ENCODE results near the gene FOSB. TPM values are rescaled to one million over a fixed set of nuclear protein-coding genes. Genes with fewer than 3 reads are reported as not detected.

Gene FOSB
- total RNA-seq, 4 donors from 2014 or later: 0.85 to 56.1 (median 9.6) TPM

DNA sequence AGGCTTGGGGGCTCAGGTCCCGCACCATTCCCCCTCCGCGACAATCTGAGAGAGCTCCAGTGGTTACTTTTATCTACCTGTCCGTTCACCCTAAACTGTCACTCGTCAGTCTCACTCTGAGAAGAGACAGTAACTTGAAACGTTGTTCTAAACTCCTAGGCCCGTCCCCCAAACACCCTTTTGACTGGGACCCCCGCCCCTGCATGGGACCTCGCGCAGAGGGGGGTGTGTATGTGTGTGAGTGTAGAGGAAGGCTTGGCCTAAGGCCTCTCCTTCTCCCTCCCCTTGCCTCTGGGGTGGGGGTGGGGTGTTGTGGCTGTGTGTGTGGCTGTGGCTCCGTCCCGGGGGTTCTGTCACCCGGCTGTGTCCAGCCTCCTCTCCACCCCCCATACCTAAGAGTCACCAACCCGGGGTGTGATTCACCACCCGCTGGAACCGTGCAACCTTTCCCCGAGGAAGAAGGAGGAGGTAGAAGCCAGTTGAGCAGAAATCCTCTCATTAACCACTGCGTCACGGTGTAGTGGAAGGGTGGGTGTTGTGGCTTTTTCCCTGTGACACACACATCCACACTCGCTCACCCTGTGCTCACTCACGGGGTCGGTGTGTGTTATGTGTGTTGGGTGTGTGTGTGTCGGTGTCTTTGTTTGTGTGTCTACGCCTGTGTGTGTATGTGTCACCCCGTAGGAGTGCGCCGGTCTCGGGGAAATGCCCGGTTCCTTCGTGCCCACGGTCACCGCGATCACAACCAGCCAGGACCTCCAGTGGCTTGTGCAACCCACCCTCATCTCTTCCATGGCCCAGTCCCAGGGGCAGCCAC lies 2.4 kb downstream of the FOSB start:
- H3K27ac ChIP-seq: peak overlapping the region; percentile 86 to 96 (median 94)
- H3K4me1 ChIP-seq: peaks cover 0 to 22% (median 12%) of the 10 kb centered on the region in 4 donors
- DNase-seq: no peak
- H3K4me3 ChIP-seq: peak overlapping the region; percentile 36 to 78 (median 64)
- H3K27me3 ChIP-seq: no peaks in the 10 kb centered on the region
- H3K9me3 ChIP-seq: no peaks in the 10 kb centered on the region
- no peaks in the 10 kb centered on the region for H3K36me3 ChIP-seq
- TF ChIP-seq, protein P1, sequence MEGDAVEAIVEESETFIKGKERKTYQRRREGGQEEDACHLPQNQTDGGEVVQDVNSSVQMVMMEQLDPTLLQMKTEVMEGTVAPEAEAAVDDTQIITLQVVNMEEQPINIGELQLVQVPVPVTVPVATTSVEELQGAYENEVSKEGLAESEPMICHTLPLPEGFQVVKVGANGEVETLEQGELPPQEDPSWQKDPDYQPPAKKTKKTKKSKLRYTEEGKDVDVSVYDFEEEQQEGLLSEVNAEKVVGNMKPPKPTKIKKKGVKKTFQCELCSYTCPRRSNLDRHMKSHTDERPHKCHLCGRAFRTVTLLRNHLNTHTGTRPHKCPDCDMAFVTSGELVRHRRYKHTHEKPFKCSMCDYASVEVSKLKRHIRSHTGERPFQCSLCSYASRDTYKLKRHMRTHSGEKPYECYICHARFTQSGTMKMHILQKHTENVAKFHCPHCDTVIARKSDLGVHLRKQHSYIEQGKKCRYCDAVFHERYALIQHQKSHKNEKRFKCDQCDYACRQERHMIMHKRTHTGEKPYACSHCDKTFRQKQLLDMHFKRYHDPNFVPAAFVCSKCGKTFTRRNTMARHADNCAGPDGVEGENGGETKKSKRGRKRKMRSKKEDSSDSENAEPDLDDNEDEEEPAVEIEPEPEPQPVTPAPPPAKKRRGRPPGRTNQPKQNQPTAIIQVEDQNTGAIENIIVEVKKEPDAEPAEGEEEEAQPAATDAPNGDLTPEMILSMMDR (IDR thresholded peaks at IDR 0.05): no peak
- TF ChIP-seq POLR2A (IDR thresholded peaks at IDR 0.05): no peak

DNA sequence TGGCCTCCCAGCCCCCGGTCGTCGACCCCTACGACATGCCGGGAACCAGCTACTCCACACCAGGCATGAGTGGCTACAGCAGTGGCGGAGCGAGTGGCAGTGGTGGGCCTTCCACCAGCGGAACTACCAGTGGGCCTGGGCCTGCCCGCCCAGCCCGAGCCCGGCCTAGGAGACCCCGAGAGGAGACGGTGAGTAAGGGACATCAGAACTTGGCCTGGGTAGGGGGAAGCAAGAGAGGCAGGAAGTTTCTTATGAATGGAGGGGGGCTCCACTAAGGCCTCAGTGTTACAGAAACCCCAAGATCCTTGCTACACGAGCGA lies 2.9 kb downstream of the FOSB start:
- no peak for DNase-seq
- H3K4me3 ChIP-seq: no peak overlapping the region
- no peak overlapping the region for H3K27ac ChIP-seq
- no peak for TF ChIP-seq POLR2A (IDR thresholded peaks at IDR 0.05)
- TF ChIP-seq, protein P1 (IDR thresholded peaks at IDR 0.05): no peak
- no peaks in the 10 kb centered on the region for H3K9me3 ChIP-seq
- no peaks in the 10 kb centered on the region for H3K27me3 ChIP-seq
- H3K4me1 ChIP-seq: peaks cover 0 to 22% (median 12%) of the 10 kb centered on the region in 4 donors
- no peaks in the 10 kb centered on the region for H3K36me3 ChIP-seq

DNA sequence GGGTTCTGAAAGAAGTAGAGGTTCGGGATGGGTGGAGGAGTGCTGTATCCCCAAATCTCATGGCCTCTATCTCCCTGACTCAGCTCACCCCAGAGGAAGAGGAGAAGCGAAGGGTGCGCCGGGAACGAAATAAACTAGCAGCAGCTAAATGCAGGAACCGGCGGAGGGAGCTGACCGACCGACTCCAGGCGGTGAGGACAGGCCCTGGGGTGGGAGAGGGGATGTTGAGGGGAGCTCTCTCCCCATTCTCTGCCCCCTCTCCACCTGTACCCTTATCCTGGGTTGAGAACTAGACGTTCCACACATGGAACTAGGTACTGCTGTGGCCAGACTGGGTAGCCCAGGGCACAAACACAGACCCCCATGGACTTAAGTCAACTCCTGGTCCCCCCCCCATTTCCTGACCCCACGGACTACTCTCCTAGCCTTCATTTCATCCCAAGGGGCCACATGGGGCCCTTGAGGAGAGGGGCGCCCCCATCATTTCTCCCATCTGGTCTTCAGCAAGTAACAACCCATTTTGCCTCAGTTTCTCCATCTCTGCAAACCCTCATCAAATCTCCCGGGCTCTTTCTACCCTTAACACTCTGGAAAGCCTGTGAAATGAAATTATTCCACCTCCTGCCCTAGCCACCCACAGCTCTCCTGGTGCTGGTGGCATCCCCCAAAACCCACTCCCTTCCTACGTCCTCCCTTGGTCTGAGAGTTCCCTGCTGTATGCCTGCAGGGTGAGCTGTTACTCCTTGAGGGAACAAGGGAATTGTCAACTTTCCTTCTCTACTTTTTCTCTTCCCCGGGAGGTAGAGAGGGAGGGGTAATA lies 3.5 kb downstream of the FOSB start:
- Histone ChIP-seq H3K4me1 (peaks cover 0 to 22% (median 12%) of the 10 kb centered on the region in 4 donors), H3K9me3 (no peaks in the 10 kb centered on the region)
- TF ChIP-seq, protein P1 (IDR thresholded peaks at IDR 0.05): no peak
- TF ChIP-seq POLR2A (IDR thresholded peaks at IDR 0.05): no peak

DNA sequence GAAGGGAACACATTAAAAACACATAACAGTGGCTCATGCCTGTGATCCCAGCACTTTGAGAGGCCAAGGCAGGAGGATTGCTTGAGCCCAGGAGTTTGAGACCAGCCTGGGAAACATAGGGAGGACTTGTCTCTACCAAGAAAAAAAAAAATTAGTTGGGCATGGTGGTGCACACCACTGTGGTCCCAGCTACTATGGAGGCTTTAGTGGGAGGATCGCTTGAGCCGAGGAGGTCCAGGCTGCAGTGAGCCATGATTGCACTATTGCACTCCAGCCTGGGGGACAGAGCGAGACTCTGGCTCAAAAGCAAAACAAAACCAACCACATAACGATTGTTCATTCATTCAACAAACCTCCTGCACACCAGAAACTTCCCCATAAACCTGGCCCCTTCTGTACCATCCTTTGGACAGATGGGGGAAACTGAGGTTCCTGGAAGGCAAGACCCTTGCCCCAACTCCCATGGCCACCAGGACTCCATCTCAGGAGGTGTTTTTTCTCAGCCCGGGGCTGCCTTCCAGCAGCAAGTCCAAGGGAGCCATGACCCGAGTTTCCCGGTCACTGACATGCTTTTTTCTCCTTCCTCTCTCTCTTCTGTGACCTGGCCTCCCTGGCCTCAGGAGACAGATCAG lies 4.3 kb downstream of the FOSB start:
- no peaks in the 10 kb centered on the region for H3K36me3 ChIP-seq
- no peaks in the 10 kb centered on the region for H3K27me3 ChIP-seq
- H3K9me3 ChIP-seq: no peaks in the 10 kb centered on the region
- H3K4me3 ChIP-seq: no peak overlapping the region
- DNase-seq: no peak
- TF ChIP-seq, protein P1 (IDR thresholded peaks at IDR 0.05): no peak
- no peak for TF ChIP-seq POLR2A (IDR thresholded peaks at IDR 0.05)
- H3K4me1 ChIP-seq: peaks cover 0 to 19% (median 11%) of the 10 kb centered on the region in 4 donors
- H3K27ac ChIP-seq: no peak overlapping the region

More for the DNA sequence above, 3.5 kb downstream of the FOSB start:
- Histone ChIP-seq H3K27ac (no peak overlapping the region), H3K4me3 (no peak overlapping the region), H3K36me3 (no peaks in the 10 kb centered on the region), H3K27me3 (no peaks in the 10 kb centered on the region)
- no peak for DNase-seq

DNA sequence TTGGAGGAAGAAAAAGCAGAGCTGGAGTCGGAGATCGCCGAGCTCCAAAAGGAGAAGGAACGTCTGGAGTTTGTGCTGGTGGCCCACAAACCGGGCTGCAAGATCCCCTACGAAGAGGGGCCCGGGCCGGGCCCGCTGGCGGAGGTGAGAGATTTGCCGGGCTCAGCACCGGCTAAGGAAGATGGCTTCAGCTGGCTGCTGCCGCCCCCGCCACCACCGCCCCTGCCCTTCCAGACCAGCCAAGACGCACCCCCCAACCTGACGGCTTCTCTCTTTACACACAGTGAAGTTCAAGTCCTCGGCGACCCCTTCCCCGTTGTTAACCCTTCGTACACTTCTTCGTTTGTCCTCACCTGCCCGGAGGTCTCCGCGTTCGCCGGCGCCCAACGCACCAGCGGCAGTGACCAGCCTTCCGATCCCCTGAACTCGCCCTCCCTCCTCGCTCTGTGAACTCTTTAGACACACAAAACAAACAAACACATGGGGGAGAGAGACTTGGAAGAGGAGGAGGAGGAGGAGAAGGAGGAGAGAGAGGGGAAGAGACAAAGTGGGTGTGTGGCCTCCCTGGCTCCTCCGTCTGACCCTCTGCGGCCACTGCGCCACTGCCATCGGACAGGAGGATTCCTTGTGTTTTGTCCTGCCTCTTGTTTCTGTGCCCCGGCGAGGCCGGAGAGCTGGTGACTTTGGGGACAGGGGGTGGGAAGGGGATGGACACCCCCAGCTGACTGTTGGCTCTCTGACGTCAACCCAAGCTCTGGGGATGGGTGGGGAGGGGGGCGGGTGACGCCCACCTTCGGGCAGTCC lies 5.0 kb downstream of the FOSB start:
- no peak overlapping the region for H3K4me3 ChIP-seq
- DNase-seq: no peak
- TF ChIP-seq, protein P1 (IDR thresholded peaks at IDR 0.05): no peak
- TF ChIP-seq POLR2A (IDR thresholded peaks at IDR 0.05): no peak

More for the DNA sequence above, 5.0 kb downstream of the FOSB start:
- Histone ChIP-seq H3K27ac (no peak overlapping the region), H3K27me3 (no peaks in the 10 kb centered on the region), H3K4me1 (peaks cover 0 to 22% (median 9%) of the 10 kb centered on the region in 4 donors), H3K36me3 (no peaks in the 10 kb centered on the region), H3K9me3 (no peaks in the 10 kb centered on the region)

Measured in Peyer's patch (tissue), 4 donors.